NB4 (cell line): Measurements from ENCODE around the gene EML4.

Experiments
- DNase-seq: peaks from one replicate; pipeline ENCODE4 v3.0.0; 2010; ENCODE audit warnings: low read depth
- H3K4me3 ChIP-seq: one replicate; pipeline ENCODE4 v1.5.1; 2011; ENCODE audit warnings: mild to moderate bottlenecking, low read depth, low read length, moderate library complexity
- MYC ChIP-seq: IDR thresholded peaks from 2 replicates; pipeline ENCODE4 v1.6.1; 2011; ENCODE audit warnings: low read depth, low read length
- POLR2A ChIP-seq: IDR thresholded peaks from 2 replicates; pipeline ENCODE4 v1.6.1; 2011; ENCODE audit warnings: mild to moderate bottlenecking; ENCODE audit not compliant: insufficient read length; ENCODE audit errors: extremely low read depth
- TF ChIP-seq, protein P1 (sequence below): IDR thresholded peaks from one replicate; pipeline ENCODE4 v1.5.1; 2012; ENCODE audit warnings: low read depth, low read length
- TF ChIP-seq, protein P2 (sequence below): IDR thresholded peaks from 2 replicates; pipeline ENCODE4 v1.6.1; 2011; ENCODE audit warnings: low read depth, low read length

Gene EML4

DNA sequence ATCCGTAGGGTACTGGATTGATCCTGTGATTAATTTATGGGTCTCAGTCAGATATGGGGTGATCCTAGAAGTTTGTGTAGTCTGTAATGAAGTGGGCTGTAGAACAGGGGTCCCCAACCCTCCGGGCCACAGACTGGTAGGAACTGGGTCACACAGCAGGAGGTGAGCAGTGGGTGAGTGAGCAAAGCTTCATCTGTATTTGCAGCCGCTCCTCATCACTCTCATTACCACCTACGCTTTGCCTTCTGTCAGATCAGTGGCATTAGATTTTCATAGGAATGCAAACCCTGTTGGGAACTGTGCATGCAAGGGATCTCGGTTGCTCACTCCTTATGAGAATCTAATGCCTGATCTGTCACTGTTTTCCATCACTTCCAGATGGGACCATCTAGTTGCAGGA is 48.8 kb downstream of the EML4 start:
- TF ChIP-seq, protein P1, sequence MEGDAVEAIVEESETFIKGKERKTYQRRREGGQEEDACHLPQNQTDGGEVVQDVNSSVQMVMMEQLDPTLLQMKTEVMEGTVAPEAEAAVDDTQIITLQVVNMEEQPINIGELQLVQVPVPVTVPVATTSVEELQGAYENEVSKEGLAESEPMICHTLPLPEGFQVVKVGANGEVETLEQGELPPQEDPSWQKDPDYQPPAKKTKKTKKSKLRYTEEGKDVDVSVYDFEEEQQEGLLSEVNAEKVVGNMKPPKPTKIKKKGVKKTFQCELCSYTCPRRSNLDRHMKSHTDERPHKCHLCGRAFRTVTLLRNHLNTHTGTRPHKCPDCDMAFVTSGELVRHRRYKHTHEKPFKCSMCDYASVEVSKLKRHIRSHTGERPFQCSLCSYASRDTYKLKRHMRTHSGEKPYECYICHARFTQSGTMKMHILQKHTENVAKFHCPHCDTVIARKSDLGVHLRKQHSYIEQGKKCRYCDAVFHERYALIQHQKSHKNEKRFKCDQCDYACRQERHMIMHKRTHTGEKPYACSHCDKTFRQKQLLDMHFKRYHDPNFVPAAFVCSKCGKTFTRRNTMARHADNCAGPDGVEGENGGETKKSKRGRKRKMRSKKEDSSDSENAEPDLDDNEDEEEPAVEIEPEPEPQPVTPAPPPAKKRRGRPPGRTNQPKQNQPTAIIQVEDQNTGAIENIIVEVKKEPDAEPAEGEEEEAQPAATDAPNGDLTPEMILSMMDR, result no peak
- TF ChIP-seq, protein P2, sequence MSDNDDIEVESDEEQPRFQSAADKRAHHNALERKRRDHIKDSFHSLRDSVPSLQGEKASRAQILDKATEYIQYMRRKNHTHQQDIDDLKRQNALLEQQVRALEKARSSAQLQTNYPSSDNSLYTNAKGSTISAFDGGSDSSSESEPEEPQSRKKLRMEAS, result no peak
- TF ChIP-seq POLR2A (no peak), MYC (no peak)
- H3K4me3 ChIP-seq, result no peak overlapping the region
- no peak for DNase-seq

DNA sequence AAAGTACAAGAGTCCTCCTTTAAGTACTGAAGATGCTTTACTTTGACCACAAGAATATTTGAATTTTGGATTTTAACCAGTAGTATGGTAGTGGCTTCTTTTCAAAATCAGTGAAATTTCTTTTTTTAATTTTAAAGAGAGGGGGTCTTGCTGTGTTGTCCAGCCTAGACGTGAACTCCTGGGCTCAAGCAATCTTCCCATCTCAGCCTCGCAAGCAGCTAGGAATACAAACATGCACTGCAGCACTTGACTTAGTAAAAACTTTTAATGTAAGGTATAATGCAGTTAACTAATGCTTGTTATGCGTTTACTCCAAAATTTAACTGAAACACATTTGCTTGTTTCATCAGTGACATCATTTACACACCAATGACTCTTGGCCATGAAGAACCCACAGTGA is 49.6 kb downstream of the EML4 start:
- no peak for TF ChIP-seq MYC
- no peak for TF ChIP-seq POLR2A
- TF ChIP-seq, protein P1, result no peak
- TF ChIP-seq, protein P2, result no peak
- no peak for DNase-seq
- H3K4me3 ChIP-seq, result no peak overlapping the region

DNA sequence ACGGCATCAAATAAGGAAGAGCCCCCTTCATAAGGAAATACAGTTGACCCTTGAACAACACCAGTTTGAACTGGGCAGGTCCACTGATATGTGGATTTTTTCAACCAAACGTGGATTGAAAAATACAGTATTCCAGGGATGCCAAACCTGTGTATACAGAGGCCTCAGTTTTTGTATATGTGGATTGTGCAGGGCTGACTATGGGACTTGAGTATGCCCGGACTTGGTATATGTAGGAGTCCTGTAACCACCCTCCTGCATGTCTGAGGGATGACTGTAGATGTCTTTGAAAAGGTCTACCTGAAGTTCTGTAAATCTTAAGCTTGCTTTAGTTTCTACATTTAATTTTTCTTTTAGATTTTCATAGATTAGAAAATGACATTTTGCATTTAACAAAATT is 50.0 kb downstream of the EML4 start:
- no peak overlapping the region for H3K4me3 ChIP-seq
- TF ChIP-seq, protein P1, result no peak
- TF ChIP-seq POLR2A, result no peak
- TF ChIP-seq MYC, result no peak
- TF ChIP-seq, protein P2, result no peak
- no peak for DNase-seq

DNA sequence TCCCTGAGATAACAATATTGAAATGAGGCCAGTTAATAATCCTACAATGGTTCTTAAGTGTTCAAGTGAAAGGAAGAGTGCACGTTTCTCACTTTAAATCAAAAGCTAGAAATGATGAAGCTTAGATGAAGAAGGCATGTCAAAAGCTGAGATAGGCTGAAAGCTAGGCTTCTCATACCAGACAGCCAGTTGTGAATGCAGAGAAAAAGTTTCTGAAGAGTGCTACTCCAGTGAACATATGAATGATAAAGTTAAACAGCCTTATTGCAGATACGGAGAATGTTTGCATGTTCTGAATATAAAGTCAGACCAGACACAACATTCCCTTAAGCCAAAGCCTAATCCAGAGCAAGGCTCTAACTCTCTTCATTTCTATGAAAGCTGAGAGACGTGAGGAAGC is 51.4 kb downstream of the EML4 start:
- TF ChIP-seq MYC, result no peak
- no peak for DNase-seq
- no peak overlapping the region for H3K4me3 ChIP-seq

DNA sequence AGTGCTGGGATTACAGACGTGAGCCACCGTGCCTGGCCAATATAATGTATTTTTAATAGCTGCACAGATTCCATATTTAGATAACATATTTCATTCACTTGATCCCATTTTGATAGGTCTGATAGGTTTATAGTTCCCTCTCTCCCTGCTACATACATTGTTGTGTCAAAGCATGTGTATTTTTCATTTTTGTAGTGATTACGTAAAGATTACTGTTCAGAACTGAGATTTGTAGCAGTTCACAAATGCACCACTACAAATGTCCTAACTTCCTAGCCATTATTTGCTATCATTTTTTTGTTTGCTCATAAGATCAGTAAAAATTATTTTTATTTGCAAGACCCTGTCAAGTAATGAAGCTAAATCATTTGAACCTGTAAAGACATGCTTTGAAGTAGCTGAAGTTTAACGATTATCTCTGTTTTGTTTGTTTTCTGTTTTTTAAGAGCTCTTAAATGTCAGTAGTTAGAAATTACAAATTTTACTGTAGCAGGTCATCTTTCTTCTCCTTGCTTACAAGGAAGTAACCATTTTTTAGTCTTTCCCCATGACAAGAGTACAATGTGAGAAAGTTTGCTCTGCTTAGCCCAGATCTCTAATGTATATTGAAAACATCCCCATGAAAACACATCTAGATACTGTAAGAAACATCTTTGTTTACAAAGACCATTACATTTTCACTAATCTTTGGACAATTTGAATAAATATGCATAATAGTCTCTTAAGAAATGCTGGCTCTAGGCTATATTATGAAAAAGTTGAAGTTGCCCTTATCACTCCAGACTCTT is 54.1 kb downstream of the EML4 start:
- H3K4me3 ChIP-seq, result no peak overlapping the region
- TF ChIP-seq, protein P1, result no peak
- no peak for TF ChIP-seq POLR2A
- TF ChIP-seq, protein P2, result no peak
- no peak for TF ChIP-seq MYC
- DNase-seq, result no peak

DNA sequence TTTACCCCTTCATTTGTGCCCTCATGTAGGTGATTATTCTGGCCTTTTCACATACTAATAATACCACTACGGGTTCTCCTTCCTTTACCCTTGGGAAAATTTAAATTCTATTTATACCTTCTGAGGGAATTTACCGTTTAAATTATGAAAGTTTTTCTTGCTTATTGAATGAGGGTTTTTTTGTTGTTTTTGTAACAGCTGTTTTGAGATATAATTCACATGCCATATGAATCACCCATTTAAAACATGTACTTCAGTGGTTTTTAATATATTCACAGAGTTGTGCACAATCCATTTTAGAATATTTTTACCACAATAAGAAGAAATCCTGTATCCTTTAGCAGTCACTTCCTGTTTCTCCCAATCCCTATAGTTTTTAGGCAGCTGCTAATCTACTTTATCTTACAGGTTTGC is 54.7 kb downstream of the EML4 start:
- no peak for DNase-seq
- H3K4me3 ChIP-seq, result no peak overlapping the region
- no peak for TF ChIP-seq POLR2A

DNA sequence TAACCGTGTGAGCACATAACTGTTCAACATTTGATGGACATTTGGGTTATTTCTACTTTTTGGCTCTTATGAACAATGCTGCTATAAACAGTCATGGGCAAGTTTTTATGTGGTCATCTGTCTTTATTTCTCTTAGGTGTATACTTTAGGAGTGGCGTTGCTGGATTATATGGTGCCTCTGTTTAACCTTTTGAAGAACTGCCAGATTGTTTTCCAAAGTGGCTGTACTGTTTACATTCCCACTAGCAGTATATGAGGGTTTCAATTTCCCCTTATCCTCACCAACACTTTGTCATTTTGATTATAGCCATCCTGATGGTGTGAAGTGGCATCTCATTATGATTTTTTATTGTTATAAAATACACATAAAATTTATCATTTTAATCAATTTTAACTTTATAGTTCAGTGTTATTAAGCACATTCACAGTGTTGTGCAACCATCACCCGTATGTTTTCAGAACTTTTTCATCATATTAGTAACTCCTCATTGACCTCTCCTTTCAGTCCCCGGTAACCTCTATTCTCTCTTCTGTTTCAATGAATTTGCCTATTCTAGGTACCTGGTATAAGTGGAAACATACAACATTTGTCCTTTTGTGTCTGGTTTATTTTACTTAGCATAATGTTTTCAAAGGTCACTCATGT is 55.4 kb downstream of the EML4 start:
- TF ChIP-seq MYC (no peak), POLR2A (no peak)
- TF ChIP-seq, protein P1, result no peak
- TF ChIP-seq, protein P2, result no peak
- no peak overlapping the region for H3K4me3 ChIP-seq
- no peak for DNase-seq
